Measurements from ENCODE around the gene KCNG4.

Gene KCNG4

GRCh38 chr16:84229471-84229870 lies 10.3 kb downstream of the KCNG4 start:
- Histone ChIP-seq H3K9me3 (ENCODE audit: insufficient read depth, low read depth, low read length) (no peaks in the 10 kb centered on the region), H3K9me2 (replicated peaks; ENCODE audit: low read depth, low read length) (no peaks in the 10 kb centered on the region), H3K4me1 (ENCODE audit: insufficient read depth, low read length, poor library complexity, severe bottlenecking) (no peaks in the 10 kb centered on the region), H3K4me2 (ENCODE audit: low read depth, low read length, poor library complexity, severe bottlenecking) (no peak overlapping the region), H3K4me3 (ENCODE audit: low read length, poor library complexity, severe bottlenecking) (no peak overlapping the region), H3K79me2 (ENCODE audit: insufficient read depth, low read length) (no peaks in the 10 kb centered on the region), H3K27me3 (ENCODE audit: insufficient read depth, low read length, poor library complexity, severe bottlenecking) (no peaks in the 10 kb centered on the region), H2AFZ (ENCODE audit: low read length) (no peak overlapping the region), H3K36me3 (ENCODE audit: insufficient read depth, low read length) (no peaks in the 10 kb centered on the region), H3K9ac (ENCODE audit: low read depth, low read length, poor library complexity, severe bottlenecking) (no peak overlapping the region), H4K20me1 (ENCODE audit: insufficient read depth, low read length, poor library complexity, severe bottlenecking) (no peaks in the 10 kb centered on the region), H3F3A (ENCODE audit: low read depth) (no peaks in the 10 kb centered on the region)
- no peak for TF ChIP-seq EZH2phosphoT487 (IDR thresholded peaks at IDR 0.05; ENCODE audit: borderline replicate concordance)
- TF ChIP-seq, protein P1, sequence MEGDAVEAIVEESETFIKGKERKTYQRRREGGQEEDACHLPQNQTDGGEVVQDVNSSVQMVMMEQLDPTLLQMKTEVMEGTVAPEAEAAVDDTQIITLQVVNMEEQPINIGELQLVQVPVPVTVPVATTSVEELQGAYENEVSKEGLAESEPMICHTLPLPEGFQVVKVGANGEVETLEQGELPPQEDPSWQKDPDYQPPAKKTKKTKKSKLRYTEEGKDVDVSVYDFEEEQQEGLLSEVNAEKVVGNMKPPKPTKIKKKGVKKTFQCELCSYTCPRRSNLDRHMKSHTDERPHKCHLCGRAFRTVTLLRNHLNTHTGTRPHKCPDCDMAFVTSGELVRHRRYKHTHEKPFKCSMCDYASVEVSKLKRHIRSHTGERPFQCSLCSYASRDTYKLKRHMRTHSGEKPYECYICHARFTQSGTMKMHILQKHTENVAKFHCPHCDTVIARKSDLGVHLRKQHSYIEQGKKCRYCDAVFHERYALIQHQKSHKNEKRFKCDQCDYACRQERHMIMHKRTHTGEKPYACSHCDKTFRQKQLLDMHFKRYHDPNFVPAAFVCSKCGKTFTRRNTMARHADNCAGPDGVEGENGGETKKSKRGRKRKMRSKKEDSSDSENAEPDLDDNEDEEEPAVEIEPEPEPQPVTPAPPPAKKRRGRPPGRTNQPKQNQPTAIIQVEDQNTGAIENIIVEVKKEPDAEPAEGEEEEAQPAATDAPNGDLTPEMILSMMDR (conservative IDR thresholded peaks at IDR 0.05; ENCODE audit: low read length) = no peak

- Histone ChIP-seq H3K4me1 (ENCODE audit: insufficient read depth, low read length, poor library complexity, severe bottlenecking) (no peaks in the 10 kb centered on the region), H3K9ac (ENCODE audit: low read depth, low read length, poor library complexity, severe bottlenecking) (no peak overlapping the region), H2AFZ (ENCODE audit: low read length) (no peak overlapping the region), H4K20me1 (ENCODE audit: insufficient read depth, low read length, poor library complexity, severe bottlenecking) (no peaks in the 10 kb centered on the region), H3K9me2 (replicated peaks; ENCODE audit: low read depth, low read length) (no peaks in the 10 kb centered on the region), H3K4me3 (ENCODE audit: low read length, poor library complexity, severe bottlenecking) (no peak overlapping the region), H3F3A (ENCODE audit: low read depth) (no peaks in the 10 kb centered on the region), H3K4me2 (ENCODE audit: low read depth, low read length, poor library complexity, severe bottlenecking) (no peak overlapping the region), H3K36me3 (ENCODE audit: insufficient read depth, low read length) (no peaks in the 10 kb centered on the region), H3K9me3 (ENCODE audit: insufficient read depth, low read depth, low read length) (no peaks in the 10 kb centered on the region), H3K27me3 (ENCODE audit: insufficient read depth, low read length, poor library complexity, severe bottlenecking) (no peaks in the 10 kb centered on the region), H3K79me2 (ENCODE audit: insufficient read depth, low read length) (no peaks in the 10 kb centered on the region)
- TF ChIP-seq, protein P1 (conservative IDR thresholded peaks at IDR 0.05; ENCODE audit: low read length) = no peak
- no peak for TF ChIP-seq EZH2phosphoT487 (IDR thresholded peaks at IDR 0.05; ENCODE audit: borderline replicate concordance)
Measured at GRCh38 chr16:84228256-84228838, 11.5 kb downstream of the KCNG4 start.

GRCh38 chr16:84227548-84227947 lies 12.3 kb downstream of the KCNG4 start:
- no peak overlapping the region for H3K4me2 ChIP-seq (ENCODE audit: low read depth, low read length, poor library complexity, severe bottlenecking)
- no peaks in the 10 kb centered on the region for H3K9me3 ChIP-seq (ENCODE audit: insufficient read depth, low read depth, low read length)
- H4K20me1 ChIP-seq (ENCODE audit: insufficient read depth, low read length, poor library complexity, severe bottlenecking) = no peaks in the 10 kb centered on the region
- no peak overlapping the region for H2AFZ ChIP-seq (ENCODE audit: low read length)
- H3K79me2 ChIP-seq (ENCODE audit: insufficient read depth, low read length) = no peaks in the 10 kb centered on the region
- H3K4me3 ChIP-seq (ENCODE audit: low read length, poor library complexity, severe bottlenecking) = no peak overlapping the region
- H3K9ac ChIP-seq (ENCODE audit: low read depth, low read length, poor library complexity, severe bottlenecking) = no peak overlapping the region
- no peaks in the 10 kb centered on the region for H3K36me3 ChIP-seq (ENCODE audit: insufficient read depth, low read length)
- TF ChIP-seq EZH2phosphoT487 (IDR thresholded peaks at IDR 0.05; ENCODE audit: borderline replicate concordance) = no peak
- TF ChIP-seq, protein P1 (conservative IDR thresholded peaks at IDR 0.05; ENCODE audit: low read length) = no peak
- H3K27me3 ChIP-seq (ENCODE audit: insufficient read depth, low read length, poor library complexity, severe bottlenecking) = no peaks in the 10 kb centered on the region
- no peaks in the 10 kb centered on the region for H3F3A ChIP-seq (ENCODE audit: low read depth)
- no peaks in the 10 kb centered on the region for H3K9me2 ChIP-seq (replicated peaks; ENCODE audit: low read depth, low read length)
- H3K4me1 ChIP-seq (ENCODE audit: insufficient read depth, low read length, poor library complexity, severe bottlenecking) = no peaks in the 10 kb centered on the region

All from Loucy (cell line).